RPMI7951 (cell line): ENCODE data around the gene STX8. TPM values are rescaled to one million over a fixed set of nuclear protein-coding genes. Genes with fewer than 3 reads are reported as not detected.

Experiments
- DNase-seq: peaks from one replicate; pipeline ENCODE4 v3.0.0-alpha.2; 2012; ENCODE audit warnings: low read depth
- total RNA-seq: library from RNA; depleted of rRNA; stranded (reverse); fragments of >200 nt; shearing (Covaris generic); gene quantifications from 2 replicates; pipeline ENCODE4 v1.2.3, GENCODE V29; 2014

The STX8 gene
- total RNA-seq, 1 experiment from 2014 or later = 117 TPM

- DNase-seq = no peak
Measured at GRCh38 chr17:9241371-9241712, 334.3 kb downstream of the STX8 start.

- no peak for DNase-seq
Measured at GRCh38 chr17:9240659-9241370, 334.8 kb downstream of the STX8 start.

GRCh38 chr17:9239793-9240658 lies 335.6 kb downstream of the STX8 start:
- peak; percentile 40 for DNase-seq

- DNase-seq = no peak
Measured at GRCh38 chr17:9239246-9239792, 336.3 kb downstream of the STX8 start.

- DNase-seq = no peak
Measured at GRCh38 chr17:9238340-9239245, 337.0 kb downstream of the STX8 start.

GRCh38 chr17:9237661-9238301 lies 337.8 kb downstream of the STX8 start:
- DNase-seq = no peak

GRCh38 chr17:9237053-9237410 lies 338.6 kb downstream of the STX8 start:
- DNase-seq = no peak

- no peak for DNase-seq
Measured at GRCh38 chr17:9236286-9237052, 339.2 kb downstream of the STX8 start.

GRCh38 chr17:9235346-9235745 lies 340.3 kb downstream of the STX8 start:
- DNase-seq = no peak

- no peak for DNase-seq
Measured at GRCh38 chr17:9234389-9234945, 341.2 kb downstream of the STX8 start.

- DNase-seq = no peak
Measured at GRCh38 chr17:9233761-9234160, 341.9 kb downstream of the STX8 start.

- DNase-seq = no peak
Measured at GRCh38 chr17:9233271-9233599, 342.4 kb downstream of the STX8 start.

- DNase-seq = peak; percentile 53
Measured at GRCh38 chr17:9232591-9233270, 342.9 kb downstream of the STX8 start.

GRCh38 chr17:9232155-9232475 lies 343.5 kb downstream of the STX8 start:
- no peak for DNase-seq

GRCh38 chr17:9231449-9232154 lies 344.0 kb downstream of the STX8 start:
- no peak for DNase-seq

GRCh38 chr17:9230861-9231260 lies 344.8 kb downstream of the STX8 start:
- DNase-seq = no peak

GRCh38 chr17:9230346-9230745 lies 345.3 kb downstream of the STX8 start:
- peak; percentile 62 for DNase-seq

- DNase-seq = no peak
Measured at GRCh38 chr17:9229826-9230201, 345.8 kb downstream of the STX8 start.

- no peak for DNase-seq
Measured at GRCh38 chr17:9229160-9229825, 346.3 kb downstream of the STX8 start.
